Diencephalon (tissue), 1 donor: Measurements from ENCODE around the gene GPRC6A. TPM values are rescaled to one million over a fixed set of nuclear protein-coding genes. Genes with fewer than 3 reads are reported as not detected.

Experiments used
- total RNA-seq: library from RNA; depleted of rRNA; stranded (reverse); fragments of >200 nt; gene quantifications from one replicate; pipeline ENCODE4 v1.2.3, GENCODE V29; 2014

The GPRC6A gene, protein sequence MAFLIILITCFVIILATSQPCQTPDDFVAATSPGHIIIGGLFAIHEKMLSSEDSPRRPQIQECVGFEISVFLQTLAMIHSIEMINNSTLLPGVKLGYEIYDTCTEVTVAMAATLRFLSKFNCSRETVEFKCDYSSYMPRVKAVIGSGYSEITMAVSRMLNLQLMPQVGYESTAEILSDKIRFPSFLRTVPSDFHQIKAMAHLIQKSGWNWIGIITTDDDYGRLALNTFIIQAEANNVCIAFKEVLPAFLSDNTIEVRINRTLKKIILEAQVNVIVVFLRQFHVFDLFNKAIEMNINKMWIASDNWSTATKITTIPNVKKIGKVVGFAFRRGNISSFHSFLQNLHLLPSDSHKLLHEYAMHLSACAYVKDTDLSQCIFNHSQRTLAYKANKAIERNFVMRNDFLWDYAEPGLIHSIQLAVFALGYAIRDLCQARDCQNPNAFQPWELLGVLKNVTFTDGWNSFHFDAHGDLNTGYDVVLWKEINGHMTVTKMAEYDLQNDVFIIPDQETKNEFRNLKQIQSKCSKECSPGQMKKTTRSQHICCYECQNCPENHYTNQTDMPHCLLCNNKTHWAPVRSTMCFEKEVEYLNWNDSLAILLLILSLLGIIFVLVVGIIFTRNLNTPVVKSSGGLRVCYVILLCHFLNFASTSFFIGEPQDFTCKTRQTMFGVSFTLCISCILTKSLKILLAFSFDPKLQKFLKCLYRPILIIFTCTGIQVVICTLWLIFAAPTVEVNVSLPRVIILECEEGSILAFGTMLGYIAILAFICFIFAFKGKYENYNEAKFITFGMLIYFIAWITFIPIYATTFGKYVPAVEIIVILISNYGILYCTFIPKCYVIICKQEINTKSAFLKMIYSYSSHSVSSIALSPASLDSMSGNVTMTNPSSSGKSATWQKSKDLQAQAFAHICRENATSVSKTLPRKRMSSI
- not detected for total RNA-seq

DNA sequence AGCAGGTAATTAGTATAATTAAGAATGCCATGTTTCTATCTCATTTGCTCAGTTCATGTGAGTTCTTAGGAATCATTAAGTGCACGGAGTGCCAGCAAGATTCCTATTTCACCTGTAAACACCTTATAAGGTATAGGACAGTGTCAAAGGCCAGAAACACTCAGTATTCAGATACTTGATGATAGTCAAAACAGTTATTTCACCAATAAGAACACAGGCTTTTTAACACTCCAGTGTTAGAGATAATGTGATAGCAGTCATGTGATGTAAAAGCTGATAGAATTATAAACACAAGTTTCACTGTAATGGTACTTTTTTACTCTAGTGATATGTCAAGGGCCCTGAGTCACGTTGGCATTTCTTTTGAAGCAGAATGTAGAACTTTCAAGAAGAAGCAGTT lies at the start of gene GPRC6A:
GPRC6A (minus strand) TSS at position 101 of the 400 bp plus-strand sequence; CDS start at position 31, 70 bp downstream.

DNA sequence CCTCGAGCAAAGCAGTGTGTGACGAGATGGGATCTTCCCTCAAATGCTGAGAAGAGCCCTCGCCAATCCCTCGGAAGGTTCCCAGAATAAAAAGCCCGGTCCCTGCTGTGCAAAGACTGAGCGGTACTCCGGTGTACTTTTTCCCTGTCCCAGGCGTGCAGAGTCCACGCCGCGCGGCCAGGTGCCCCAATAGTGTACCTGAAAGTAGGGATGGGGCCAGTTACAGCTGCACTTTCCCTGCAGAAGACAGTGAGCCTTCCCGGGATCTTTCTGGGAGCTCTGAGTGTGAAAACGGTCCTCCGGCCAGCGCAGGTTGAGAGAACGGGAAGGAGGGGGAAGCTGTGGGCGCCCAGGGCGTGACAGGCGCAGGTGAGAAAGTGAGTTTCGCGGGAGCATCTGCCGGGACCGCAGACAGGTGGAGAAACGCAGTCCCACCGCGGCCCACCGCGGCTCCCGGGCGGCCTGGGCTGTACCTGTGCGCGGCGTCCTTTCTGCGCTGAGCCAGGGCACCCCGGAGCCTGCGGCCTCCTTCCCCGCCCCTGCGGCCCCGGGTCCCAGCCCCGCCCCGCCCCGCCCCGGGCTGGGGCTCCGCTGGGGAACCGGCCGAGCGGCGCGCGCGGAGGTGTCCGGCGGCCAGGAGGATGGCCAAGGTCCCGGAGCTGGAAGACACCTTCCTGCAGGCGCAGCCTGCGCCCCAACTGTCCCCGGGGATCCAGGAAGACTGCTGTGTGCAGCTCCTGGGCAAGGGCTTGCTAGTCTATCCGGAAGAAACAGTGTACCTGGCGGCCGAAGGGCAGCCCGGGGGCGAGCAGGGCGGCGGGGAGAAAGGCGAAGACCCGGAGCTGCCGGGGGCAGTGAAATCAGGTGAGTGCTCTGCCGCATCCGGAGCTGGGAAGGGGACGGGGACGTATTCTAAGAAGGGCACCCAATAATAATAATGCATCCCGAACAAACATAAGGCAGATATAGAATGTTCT lies 48.0 kb upstream of the GPRC6A start, which contains the start of gene RFX6:
RFX6 (plus strand) TSS at position 608 of the 977 bp plus-strand sequence; CDS start at position 642, 34 bp downstream.

DNA sequence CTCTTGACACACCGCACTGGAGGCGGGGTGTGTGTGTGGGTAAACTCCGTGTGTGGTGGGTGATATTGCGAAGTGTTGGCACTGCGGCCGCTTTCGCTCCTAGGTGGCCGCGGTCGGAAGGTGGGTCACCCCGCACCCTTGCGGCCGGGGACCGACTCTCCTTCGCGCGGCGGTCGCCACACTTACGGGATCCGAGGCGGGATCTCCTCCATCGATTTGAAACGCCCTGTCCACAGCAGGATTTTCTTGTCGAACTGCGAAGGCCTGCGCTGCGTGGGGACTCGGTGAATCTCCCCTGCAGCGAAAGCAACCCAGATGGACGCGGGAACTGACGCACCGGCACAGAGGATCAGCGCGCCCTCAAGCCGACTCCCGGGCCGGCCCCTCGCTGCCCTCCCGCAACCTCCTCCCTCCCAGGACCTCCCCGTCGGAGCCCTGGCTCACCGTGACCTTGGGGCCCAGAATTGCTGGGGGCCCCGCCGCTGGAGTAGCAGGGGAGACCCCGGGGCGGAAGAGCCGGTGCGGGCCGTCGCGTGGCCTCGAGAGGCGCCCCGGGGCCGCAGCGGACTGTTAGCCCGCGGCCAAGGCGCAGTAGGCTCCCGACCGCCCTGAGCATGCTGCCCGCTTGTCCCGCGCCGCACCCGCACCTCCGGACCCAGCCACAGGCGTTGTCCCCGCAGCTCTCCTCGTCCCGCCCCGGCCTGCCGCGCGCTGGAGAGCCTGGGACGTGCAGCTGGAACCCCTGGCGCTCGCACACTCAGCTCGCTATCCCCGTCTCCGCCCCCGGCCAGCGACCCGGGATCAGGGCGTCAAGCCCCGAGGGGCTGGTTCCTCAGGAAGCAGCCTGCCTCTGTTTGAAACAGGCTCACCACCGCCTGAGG lies 63.7 kb downstream of the GPRC6A start, which contains the start of gene FAM162B:
FAM162B (minus strand) TSS at position 759 of the 881 bp plus-strand sequence; CDS start at position 616, 143 bp downstream.

Other genes starting within 250 kb of the GPRC6A start
- gene RSPH4A, start 212.6 kb downstream of the GPRC6A start, total RNA-seq, result 16.1 TPM
- 34.8 TPM for gene ZUP1, start 160.3 kb downstream of the GPRC6A start, total RNA-seq
- gene KPNA5, start 147.9 kb downstream of the GPRC6A start, total RNA-seq, result 35.3 TPM
- gene FAM162B, start 63.4 kb downstream of the GPRC6A start, total RNA-seq, result 2.8 TPM
- gene RFX6, start 48.2 kb upstream of the GPRC6A start, total RNA-seq, result not detected